A673 (cell line): Measurements from ENCODE around the gene GRIK2. TPM values are rescaled to one million over a fixed set of nuclear protein-coding genes. Genes with fewer than 3 reads are reported as not detected.

Experiments
- BruUV-seq: library from RNA; stranded (reverse); fragments of 400-500 nt; replicated peaks from 2 replicates; lab custom pipeline; 2021; lab: Mats Ljungman, UMichigan
- CTCF ChIA-PET: fragments of 300-600 bp; sonication (Branson Sonifier 250); formaldehyde crosslinking; loops from one replicate; lab custom pipeline; 2022; ENCODE audit warnings: antibody characterized with exemption; lab: Charles Lee
- POLR2A ChIA-PET: fragments of 300-600 bp; sonication (Branson Sonifier 250); formaldehyde crosslinking; loops from one replicate; lab custom pipeline; 2022; ENCODE audit warnings: antibody characterized with exemption; ENCODE audit not compliant: low non-redundant PET; lab: Charles Lee
- DNase-seq: peaks from one replicate; pipeline ENCODE4 v3.0.0-alpha.2; 2015; ENCODE audit warnings: low spot score
- H3K27ac ChIP-seq: fragments of 200-600 bp; sonication (generic); 2 replicates; pipeline ENCODE4 v1.5.1; 2016; ENCODE audit warnings: mixed run types, low read depth, mild to moderate bottlenecking, mixed read lengths, antibody characterized with exemption, low read length; ENCODE audit not compliant: poor library complexity, severe bottlenecking
- H3K27me3 ChIP-seq: fragments of 200-600 bp; sonication (generic); replicated peaks from 2 replicates; pipeline ENCODE4 v1.6.1; 2017; ENCODE audit warnings: mixed run types, low read depth, mild to moderate bottlenecking, mixed read lengths, antibody characterized with exemption, low read length; ENCODE audit not compliant: insufficient read depth, poor library complexity
- H3K36me3 ChIP-seq: fragments of 200-600 bp; sonication (generic); 2 replicates; pipeline ENCODE4 v1.6.1; 2016; ENCODE audit warnings: mixed run types, mild to moderate bottlenecking, mixed read lengths, antibody characterized with exemption, low read length; ENCODE audit not compliant: insufficient read depth, poor library complexity, severe bottlenecking
- H3K4me1 ChIP-seq: fragments of 200-600 bp; sonication (generic); 2 replicates; pipeline ENCODE4 v1.6.1; 2017; ENCODE audit warnings: mixed run types, mild to moderate bottlenecking, mixed read lengths, antibody characterized with exemption, low read length; ENCODE audit not compliant: insufficient read depth, poor library complexity, severe bottlenecking
- H3K4me3 ChIP-seq: fragments of 200-600 bp; sonication (generic); 2 replicates; pipeline ENCODE4 v1.5.1; 2016; ENCODE audit warnings: low read depth, mixed run types, mild to moderate bottlenecking, mixed read lengths, low read length; ENCODE audit not compliant: poor library complexity, severe bottlenecking
- H3K9me3 ChIP-seq: fragments of 200-600 bp; sonication (generic); 2 replicates; pipeline ENCODE4 v1.6.1; 2016; ENCODE audit warnings: mixed run types, low read depth, mild to moderate bottlenecking, mixed read lengths, antibody characterized with exemption, low read length; ENCODE audit not compliant: poor library complexity, severe bottlenecking
- CTCF ChIP-seq: fragments of 300-800, 200-600 bp; sonication (generic); conservative IDR thresholded peaks from 2 replicates; pipeline ENCODE4 v1.5.1; 2017; ENCODE audit warnings: low read depth, mild to moderate bottlenecking, antibody characterized with exemption, low read length, moderate library complexity, mixed read lengths
- EZH2 ChIP-seq: fragments of 200-600 bp; sonication (generic); IDR thresholded peaks from 2 replicates; pipeline ENCODE4 v1.6.1; 2017; ENCODE audit warnings: borderline replicate concordance, low read depth, mild to moderate bottlenecking, mixed read lengths, antibody characterized with exemption, low read length; ENCODE audit not compliant: poor library complexity, severe bottlenecking
- intact Hi-C: fragments of 100-400 bp; cut with micrococcal nuclease; formaldehyde crosslinking; loops from one replicate; pipeline ENCODE4 v1.10.0; 2022; ENCODE audit not compliant: unreplicated experiment
- total RNA-seq: library from RNA; stranded (reverse); gene quantifications from 2 replicates; pipeline ENCODE4 v1.2.3, GENCODE V29; 2021

GRIK2 gene
- total RNA-seq, 1 experiment from 2014 or later: 62.1 TPM

GRCh38 chr6:101700655-101701054, 307.1 kb downstream of the GRIK2 start:
- no peaks in the 10 kb centered on the region for H3K27me3 ChIP-seq
- DNase-seq: no peak
- POLR2A ChIA-PET: no interaction called here
- no peaks in the 10 kb centered on the region for H3K9me3 ChIP-seq
- TF ChIP-seq EZH2 (no peak), CTCF (no peak)
- H3K4me1 ChIP-seq: no peaks in the 10 kb centered on the region
- intact Hi-C loops: no loop called here
- no TSS peak for BruUV-seq
- CTCF ChIA-PET: no interaction called here
- H3K36me3 ChIP-seq: no peaks in the 10 kb centered on the region
- no peak overlapping the region for H3K4me3 ChIP-seq
- no peak overlapping the region for H3K27ac ChIP-seq

- BruUV-seq: no TSS peak
- Histone ChIP-seq H3K4me3 (no peak overlapping the region), H3K4me1 (no peaks in the 10 kb centered on the region), H3K36me3 (no peaks in the 10 kb centered on the region), H3K27ac (no peak overlapping the region), H3K27me3 (no peaks in the 10 kb centered on the region), H3K9me3 (no peaks in the 10 kb centered on the region)
- POLR2A ChIA-PET: interaction anchor here (0.6 kb wide), 1 partner anchor 39 kb away, joined by 3 read pairs; no protein-coding TSS in a partner anchor
- intact Hi-C loops: no loop called here
- CTCF ChIA-PET: no interaction called here
- no peak for DNase-seq
- TF ChIP-seq CTCF (no peak), EZH2 (no peak)
Observed at GRCh38 chr6:101703311-101703710, 309.8 kb downstream of the GRIK2 start.

GRCh38 chr6:101705866-101706265, 312.4 kb downstream of the GRIK2 start:
- Histone ChIP-seq H3K4me1 (no peaks in the 10 kb centered on the region), H3K9me3 (no peaks in the 10 kb centered on the region), H3K36me3 (no peaks in the 10 kb centered on the region), H3K27ac (no peak overlapping the region), H3K27me3 (no peaks in the 10 kb centered on the region), H3K4me3 (no peak overlapping the region)
- CTCF ChIA-PET: no interaction called here
- BruUV-seq: no TSS peak
- intact Hi-C loops: no loop called here
- POLR2A ChIA-PET: interaction anchor here (0.7 kb wide), 1 partner anchor 171 kb away, joined by 4 read pairs; no protein-coding TSS in a partner anchor
- no peak for DNase-seq
- TF ChIP-seq EZH2: no peak
- no peak for TF ChIP-seq CTCF
